GM19239 (cell line): ENCODE results near the gene STX8.
A peak's percentile ranks its signal among the peaks of the same experiment; 100 is the strongest.

Source experiments
- DNase-seq: peaks from one replicate; pipeline ENCODE4 v3.0.0; 2011; ENCODE audit warnings: low spot score; ENCODE audit not compliant: insufficient read length
- FAIRE-seq: peaks from 2 replicates; lab custom pipeline; 2011; peaks lifted over from hg19 to GRCh38; lab: Jason Lieb, UNC

The STX8 gene

DNA sequence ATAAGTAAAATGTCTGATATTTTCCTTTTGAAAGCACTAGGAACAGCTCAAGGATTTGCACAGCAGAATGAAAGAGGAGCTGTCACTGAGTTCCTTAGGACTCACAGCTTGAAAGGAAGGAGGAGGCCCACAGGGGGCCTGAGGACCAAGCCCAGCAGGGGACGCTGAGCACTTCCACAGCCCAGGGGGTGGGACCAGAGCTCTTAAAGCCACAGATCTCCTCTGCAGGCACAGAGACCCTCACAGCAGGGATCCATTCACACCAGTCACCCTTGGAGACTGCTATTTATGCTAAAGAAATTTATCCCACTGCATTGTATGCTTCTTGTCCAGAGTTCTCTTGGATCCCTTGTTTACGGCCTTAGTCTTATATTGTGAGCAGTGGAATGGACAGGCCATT is 253.3 kb downstream of the STX8 start:
- FAIRE-seq = no peak
- no peak for DNase-seq

DNA sequence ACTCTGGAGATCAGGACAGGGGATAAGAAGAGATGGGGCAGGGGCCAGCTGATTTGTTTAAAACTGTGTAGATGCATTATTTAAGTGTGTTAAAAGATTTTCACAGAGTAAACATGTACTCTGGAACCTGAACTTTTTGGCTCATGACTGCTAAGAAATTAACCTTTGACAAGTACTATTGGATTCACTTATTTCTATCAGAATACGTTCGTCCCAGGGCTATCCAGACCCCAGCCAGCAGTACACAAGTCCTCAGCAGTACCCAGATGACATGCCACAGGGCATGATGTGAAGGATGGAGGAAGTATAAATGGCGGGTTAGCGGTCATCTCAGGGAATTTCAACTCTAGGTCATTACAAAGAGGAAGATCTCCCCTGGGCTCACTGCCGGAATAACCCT is 253.7 kb downstream of the STX8 start:
- FAIRE-seq = no peak
- no peak for DNase-seq

DNA sequence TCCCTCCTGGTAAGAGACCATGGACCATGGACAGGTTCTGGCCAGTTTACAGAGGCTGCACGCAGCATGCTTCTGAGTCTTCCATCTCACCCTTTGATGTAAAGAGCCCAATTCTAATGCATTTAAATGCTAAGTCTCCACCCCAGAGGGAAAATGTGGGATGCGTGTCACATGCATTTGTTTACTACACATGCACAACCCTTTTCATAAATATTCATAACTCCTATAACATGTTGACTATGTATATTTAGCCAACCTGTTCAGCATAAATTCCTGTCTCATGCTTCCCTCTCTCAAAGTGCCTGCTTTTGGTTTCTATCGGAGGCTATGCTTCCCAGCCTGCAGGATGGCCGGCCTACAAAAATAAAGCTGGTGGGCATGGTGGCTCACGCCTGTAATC is 260.3 kb downstream of the STX8 start:
- DNase-seq (no peak), FAIRE-seq (no peak)

DNA sequence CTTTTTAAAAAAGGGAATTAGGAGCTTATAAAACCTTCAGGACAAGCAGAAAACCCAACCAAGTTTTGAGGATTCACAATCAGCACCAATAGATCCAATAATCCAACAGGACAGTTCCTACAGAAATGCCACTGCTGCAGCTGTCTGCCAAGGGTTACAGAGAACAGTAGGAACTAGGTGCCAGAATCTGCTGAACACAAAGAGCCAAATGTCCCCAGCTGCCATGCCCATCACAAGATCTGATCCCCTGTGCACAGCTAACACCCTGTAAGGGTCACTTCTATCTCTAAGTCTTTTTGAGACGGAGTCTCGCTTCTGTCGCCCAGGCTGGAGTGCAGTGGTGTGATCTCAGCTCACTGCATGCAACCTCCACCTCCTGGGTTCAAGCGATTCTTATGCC is 262.3 kb downstream of the STX8 start:
- no peak for FAIRE-seq
- DNase-seq = no peak

DNA sequence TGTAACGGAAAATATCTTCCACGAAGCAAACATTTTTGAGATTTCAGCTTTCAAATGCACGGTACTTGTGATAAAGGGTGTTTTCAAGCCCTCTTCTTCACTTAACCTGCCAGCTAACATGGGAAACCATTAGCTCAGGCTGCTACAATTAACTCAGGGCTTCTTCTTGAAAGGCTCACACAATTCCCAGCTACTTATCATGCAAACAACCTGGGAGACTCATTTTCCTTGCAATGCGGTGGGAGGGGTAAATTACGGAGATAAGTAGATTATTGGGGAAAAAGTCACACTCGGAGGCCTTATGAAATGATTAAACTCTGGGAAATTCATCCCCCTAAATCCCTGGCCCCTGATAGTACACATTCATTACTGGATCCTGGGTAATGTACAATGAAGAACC is 266.4 kb downstream of the STX8 start:
- DNase-seq (no peak), FAIRE-seq (no peak)

DNA sequence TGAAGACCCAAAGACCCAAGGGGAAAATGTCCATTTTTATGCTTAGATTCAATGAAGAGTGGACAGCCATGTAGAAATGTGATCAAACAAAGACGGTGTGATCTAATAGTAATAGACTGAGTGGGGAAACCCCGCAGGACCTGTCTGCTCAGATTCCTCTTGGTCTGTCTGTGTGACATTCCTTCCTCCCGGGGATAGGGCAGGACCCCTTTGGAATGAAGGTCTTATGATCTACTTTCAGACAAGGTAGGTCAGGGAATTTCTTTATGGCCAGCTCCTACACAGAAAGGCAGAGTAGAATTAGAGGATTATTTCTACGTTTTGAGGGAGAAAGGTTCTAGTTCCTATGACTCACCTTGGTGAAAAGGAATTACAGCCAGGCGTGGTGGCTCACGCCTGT is 267.6 kb downstream of the STX8 start:
- FAIRE-seq = no peak
- DNase-seq = no peak

DNA sequence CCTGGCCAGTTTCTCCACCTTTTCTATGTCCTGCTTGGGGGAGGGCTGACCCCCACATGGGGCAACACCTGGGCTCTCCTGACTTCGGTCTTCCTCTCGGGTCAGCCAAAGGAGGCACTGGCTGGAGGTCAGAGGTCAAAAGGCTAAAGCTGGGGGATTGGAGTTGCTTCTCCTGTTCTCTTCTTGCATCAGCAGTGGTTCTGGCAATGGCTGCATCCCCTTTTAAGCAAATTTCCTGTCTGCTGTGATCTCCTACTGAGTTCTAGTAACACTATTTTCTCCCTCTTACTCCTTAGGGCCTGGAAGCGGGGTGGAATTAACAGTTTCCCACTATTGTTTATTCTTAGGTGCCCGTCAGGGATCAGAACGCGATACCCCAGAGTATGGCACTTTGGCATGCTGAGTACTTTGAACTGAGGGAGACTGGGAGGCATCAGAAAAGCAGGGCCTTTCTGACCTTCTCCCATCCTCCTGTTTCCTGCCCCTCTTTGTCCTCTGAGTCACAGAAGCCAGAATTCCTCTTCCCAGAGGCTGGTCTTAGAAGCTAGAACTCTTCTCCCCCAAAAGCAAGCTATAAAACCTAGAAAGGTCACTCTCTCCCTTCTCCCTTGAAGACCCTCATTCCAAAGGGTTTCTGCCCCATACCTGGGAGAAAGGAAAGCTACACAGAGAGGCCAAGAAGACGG is 268.2 kb downstream of the STX8 start:
- no peak for DNase-seq
- no peak for FAIRE-seq

DNA sequence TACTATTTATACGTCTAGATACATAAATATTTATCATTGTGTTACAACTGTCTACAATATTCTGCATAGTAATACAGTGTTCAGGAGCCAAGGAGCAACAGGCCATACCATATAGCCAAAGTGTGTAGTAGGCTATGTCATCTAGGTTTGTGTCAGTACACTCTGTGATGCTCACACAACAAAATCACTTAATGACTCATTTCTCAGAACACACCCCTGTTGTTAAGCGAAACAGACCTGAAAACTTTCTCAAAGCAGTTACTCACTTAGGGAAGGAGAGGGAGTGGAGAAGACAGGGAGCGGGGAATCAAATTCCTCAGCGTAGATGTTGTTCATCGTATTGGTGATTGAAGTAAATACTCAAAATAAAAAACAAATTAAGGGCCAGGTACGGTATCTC is 269.5 kb downstream of the STX8 start:
- FAIRE-seq (no peak), DNase-seq (no peak)

DNA sequence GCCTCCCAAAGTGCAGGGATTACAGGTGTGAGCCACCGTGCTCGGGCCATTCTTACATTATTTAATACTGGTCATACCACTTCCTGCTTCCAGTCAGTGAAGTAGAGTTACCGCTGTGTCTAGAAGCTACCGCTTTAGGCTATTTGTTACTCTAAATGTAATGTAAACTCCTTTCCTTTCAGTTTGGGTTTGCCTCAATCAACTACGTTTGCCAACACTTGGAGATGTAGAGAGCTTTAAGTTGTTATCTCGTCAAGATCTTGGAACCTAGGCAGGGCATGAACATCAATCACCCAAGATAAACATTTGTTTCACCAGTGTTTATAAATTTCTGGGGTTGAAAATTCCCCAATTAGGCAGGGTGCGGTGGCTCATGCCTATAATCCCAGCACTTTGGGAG is 275.9 kb downstream of the STX8 start:
- no peak for DNase-seq
- FAIRE-seq = no peak

DNA sequence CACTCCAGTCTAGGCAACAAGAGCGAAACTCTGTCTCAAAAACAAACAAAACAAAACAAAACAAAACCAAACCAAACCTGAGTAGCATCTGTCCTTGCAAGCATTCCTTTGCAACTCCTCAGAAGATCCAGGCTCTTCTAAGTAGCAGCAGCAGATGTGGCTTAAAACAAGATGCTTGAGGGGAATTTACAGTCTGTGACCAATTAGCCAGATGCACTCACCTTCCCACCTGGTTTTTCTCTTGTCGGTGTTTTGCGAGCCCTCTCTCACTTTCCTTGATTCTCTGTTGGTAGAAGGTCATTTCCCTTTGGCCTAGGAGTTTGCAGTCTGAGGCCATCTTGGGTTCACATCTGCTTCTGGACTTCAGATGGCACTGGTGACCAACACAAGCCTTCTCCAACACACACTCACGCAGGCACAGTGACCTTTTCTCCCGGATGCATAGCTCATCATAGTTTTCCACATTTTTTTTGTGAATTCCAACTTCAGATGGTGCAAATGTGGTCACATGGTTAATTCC is 276.8 kb downstream of the STX8 start:
- DNase-seq = no peak
- no peak for FAIRE-seq

DNA sequence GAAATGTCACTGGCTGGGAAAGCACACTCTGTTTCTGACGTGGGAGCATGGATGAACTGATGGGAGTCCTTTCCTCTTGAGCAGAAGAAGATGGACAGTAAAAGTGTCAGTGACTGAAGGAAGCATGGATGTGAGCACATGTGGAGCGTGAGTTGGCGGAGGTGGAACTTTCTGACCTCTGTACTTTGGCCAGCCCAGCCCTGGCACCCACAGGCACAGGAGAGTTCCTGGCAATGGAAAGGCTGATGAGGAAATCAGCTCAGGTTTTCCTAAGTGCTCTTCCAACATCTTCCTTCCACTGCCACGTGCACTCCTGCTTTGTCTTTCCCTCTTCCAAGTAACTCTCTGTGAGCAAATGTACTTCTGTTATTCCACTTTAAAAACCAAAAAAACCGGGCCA is 277.5 kb downstream of the STX8 start:
- FAIRE-seq = no peak
- DNase-seq = no peak

DNA sequence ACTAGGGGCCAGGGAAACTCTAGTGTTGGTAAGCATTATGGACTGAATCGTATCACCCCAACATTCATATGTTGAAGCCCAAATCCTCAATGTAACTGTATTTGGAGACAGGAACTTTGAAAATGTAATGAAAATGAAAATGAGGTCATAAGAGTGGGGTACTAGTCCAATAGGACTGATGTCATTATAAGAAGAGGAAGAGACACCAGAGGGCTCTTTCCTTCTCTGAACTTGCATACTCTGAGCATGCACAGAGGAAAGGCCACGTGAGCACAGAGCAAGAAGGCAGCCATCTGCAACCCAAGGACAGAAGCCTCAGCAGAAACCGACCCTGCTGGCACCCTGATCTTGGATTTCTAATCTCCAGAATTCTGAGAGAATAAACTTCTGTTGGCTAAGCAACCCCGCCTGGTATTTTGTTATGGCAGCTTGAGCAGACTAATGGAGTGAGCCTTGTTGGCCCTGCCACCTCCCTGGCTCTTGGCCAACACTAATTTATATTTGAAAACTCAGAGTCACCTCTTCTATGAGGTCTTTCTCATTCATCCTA is 280.9 kb downstream of the STX8 start:
- DNase-seq = no peak
- no peak for FAIRE-seq

DNA sequence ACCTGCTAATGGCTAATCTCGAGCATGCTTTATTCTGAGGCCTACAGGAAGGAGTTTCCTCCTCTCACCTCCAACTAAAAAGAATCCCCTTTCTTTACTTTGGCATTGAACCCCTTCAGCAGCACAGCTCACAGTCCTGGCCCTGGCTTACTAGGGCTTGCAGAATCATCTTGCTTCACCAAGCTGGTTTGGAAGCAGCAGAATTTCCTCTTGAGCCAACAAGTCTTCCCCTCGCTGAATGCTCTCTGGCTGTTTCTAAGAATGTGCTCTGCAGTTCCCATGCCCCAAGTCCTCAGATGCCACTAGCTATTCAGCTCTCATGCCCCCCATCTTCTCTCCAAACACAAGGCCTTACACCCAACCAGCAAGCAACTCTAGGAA is 283.1 kb downstream of the STX8 start:
- FAIRE-seq (no peak), DNase-seq (no peak)

DNA sequence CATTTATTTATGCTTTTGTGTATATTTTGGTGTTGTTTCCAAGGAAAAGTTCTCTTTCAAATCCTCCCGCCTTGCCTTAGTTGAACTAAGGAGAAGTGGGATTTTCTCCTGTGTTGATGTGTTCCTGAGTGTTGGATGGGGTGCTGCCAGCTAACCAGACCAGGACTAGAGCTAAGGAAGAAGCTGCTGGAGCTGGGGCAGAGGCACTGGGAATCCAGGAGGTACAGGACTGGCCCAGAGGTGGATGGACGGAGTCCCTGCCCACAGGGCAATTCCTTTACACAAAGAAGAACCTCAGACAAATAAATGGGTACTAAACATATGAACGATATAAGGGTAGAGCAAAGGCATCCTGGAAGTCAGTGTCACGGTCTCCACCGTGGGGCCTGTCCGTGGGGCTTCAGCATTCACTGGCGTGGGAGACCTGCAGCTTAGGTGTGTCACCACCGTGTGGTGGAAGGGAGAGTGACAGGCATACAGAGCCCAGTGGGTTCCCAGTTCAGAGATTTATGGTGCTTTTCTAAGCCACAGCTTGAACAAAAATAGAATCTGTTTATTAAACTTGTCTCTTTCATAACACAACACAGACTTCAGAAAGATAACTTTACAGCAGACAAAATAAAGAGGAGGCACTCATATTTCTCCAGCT is 283.6 kb downstream of the STX8 start:
- FAIRE-seq (peak; percentile 86), DNase-seq (peak; percentile 52)

DNA sequence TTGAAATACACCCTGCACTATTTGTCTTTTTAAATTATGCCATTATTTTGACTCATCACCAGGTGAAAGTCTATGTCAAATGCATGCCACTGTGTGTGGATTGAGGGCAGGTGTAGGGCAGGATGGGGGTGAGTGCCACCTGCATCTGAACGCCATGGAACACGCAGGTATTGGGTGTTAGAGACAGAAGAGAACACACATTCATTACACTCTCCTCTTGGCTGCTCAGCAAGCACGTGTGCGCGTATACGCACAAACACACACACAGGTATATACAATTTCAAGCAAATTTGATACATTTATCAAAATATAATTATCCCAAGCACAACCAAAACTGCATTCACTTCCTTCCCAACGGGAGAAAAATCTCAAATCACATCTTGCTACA is 285.4 kb downstream of the STX8 start:
- DNase-seq (no peak), FAIRE-seq (no peak)

DNA sequence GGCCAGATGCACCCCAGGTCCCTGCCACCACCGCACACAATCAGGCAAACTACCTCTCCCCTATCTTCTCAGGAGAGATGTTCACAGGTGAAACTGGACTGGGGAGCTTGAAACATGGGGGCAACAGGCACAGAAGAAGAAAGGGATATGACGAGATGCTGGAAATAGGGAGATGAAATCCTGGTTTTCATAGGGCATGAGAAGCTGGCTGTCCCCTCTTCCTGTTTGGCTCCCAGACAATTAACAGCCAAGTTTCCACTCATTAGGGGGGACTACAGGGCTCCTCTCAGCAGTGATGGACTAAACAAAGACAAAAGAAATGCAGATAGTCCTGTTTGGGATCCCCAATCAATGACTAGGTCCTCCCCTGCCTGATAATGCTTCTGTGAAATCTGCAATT is 288.3 kb downstream of the STX8 start:
- DNase-seq (no peak), FAIRE-seq (peak; percentile 8)

DNA sequence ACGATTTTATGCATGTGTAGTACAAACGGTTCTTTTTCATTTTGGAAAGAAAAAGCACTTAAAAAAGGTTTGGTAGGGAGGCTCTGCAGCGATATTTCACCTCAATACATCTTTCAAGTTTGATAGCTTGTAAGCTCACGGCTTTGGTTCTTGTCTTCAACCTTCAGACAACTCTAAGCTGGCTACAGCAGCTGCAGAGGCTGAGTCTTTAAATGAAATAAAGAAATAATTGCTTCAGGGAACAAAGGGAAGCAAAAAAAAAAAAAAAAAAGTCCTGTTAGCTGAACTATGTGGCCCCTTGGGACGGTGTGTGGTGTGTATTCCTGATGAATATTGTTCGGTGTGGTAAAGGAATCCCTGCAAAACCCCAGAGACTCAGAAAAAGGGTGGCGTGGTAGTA is 289.2 kb downstream of the STX8 start:
- FAIRE-seq (no peak), DNase-seq (no peak)

DNA sequence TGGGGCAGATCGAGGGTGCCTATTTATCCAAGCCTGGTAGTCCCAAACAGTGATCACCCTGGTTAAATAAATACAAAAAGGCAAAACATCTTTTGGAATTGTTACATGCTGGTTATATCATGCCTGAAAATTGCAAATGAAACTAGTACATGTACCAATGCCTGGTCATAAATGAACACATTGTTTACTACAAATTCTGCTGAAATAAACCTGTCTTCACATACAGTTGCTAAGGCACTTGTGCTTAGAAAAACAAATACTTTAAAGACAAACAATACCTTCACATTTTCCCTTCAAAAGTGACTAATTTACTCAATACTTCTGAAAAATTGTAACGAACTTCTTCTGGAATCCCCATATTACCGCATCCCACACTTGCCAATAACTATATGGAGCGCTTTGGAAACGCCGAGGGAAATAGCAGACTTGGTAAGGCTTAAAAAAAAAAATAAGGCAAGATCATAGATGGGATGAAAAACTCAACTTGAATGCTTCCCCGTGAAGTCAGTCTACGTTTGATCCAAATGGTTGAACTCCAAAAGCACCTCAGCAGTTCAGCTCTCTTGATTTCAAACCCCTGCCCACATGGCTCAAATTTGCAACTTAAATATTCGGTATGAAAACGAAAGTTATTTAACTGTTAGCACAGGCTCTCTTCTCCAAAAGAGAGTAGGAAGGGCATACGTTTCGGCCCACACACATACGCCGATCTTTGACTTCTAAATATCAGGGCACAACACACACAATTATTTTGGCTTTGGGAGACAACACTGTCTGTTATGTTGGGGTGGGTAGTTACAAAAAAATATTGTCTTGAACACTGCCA is 289.8 kb downstream of the STX8 start:
- FAIRE-seq (no peak), DNase-seq (no peak)

DNA sequence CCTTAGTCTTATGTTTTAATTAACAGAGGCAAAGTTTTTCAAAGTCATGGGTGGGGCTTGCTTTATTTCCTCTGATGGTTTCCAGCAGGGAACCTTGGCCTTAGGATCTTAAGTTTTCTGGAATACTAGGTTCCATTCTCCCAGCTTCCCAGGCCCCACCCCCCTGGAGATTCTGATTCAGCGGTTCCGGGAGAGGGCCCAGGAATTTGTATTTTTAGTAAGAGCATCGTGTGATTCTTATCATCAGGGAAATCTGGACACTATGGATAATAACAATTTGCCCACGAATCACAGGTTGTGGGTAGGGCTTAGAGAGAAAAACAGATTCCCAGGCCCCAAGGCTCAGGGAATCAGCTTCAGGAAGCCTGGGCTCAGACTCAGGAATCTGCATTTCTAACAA is 290.7 kb downstream of the STX8 start:
- no peak for FAIRE-seq
- DNase-seq = no peak

DNA sequence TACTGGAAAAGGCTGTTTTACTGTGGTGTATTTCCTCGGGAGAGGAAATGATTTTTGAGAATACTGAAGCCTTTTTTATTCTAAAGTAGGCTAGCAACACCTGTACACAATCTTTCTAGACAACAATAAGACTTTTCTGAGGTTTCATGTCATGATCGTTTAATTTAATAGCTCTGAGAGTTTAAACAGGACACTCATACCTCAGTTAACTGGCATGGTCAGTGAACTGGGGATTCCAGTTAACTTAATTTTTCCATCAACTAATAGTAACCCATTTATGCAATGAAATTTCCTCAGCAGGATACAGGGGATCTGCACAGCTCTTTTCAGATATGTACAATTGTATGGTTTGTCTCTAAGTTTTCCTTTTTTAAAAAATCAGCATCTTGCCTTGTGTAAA is 291.7 kb downstream of the STX8 start:
- FAIRE-seq (no peak), DNase-seq (no peak)

DNA sequence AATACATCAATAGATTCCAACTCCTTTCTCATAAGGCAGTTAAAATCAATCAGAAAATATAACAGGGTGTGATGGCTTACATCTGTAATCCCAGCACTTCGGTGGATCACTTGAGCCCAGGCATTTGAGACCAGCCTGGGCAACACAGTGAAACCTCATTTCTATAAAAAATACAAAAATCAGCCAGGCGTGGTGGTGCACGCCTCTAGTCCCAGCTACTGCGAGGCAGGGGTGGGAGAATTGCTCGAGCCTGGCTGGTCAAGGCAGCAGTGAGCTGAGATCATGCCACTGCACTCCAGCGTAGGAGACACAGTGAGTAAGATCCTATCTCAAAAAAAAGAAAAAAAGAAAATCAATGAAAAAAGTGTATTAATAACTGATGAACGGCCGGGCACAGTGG is 295.7 kb downstream of the STX8 start:
- FAIRE-seq = no peak

More for the DNA sequence above, 295.7 kb downstream of the STX8 start:
- no peak for DNase-seq
